Gastroesophageal sphincter (tissue), 4 donors: Measurements from ENCODE around the gene HSD17B1. TPM values are rescaled to one million over a fixed set of nuclear protein-coding genes. Genes with fewer than 3 reads are reported as not detected.

Experiments
- ATAC-seq: fragments of 150-250 bp; one replicate; pipeline ENCODE4 v1.9.1; 2016; ENCODE audit warnings: mild to moderate bottlenecking, moderate library complexity
- H3K27ac ChIP-seq, 4 donors: fragments of 200-600 bp; sonication (generic) in 3 of 4; 1 replicate in 3 of 4; 2 replicates in 1 of 4; pipeline ENCODE4 v1.5.1; 2016 to 2019
- H3K27me3 ChIP-seq: fragments of 200-600 bp; sonication (generic); one replicate; pipeline ENCODE4 v1.5.1; 2019
- H3K36me3 ChIP-seq, 2 donors: fragments of 200-600 bp; sonication (generic); one replicate each; pipeline ENCODE4 v1.5.1; 2019; ENCODE audit warnings: control low read depth in 1 of 2
- H3K4me1 ChIP-seq, 3 donors: fragments of 200-600 bp; sonication (generic); 1 replicate in 2 of 3; 2 replicates in 1 of 3; pipeline ENCODE4 v1.5.1; 2016 to 2019; ENCODE audit warnings: control low read depth in 2 of 3
- H3K4me3 ChIP-seq, 2 donors: fragments of 200-600 bp; sonication (generic); one replicate each; pipeline ENCODE4 v1.5.1; 2019; ENCODE audit warnings: mild to moderate bottlenecking in 1 of 2, moderate library complexity in 1 of 2
- H3K9me3 ChIP-seq, 3 donors: fragments of 200-600 bp; sonication (generic); one replicate each; pipeline ENCODE4 v1.5.1; 2017 to 2019; ENCODE audit warnings: control low read depth in 2 of 3
- EP300 ChIP-seq: sonication (generic); formaldehyde crosslinking; IDR thresholded peaks from one replicate; pipeline ENCODE4 v1.6.1; 2017; ENCODE audit warnings: antibody characterized with exemption, mild to moderate bottlenecking
- POLR2A ChIP-seq, 2 donors: fragments of 450-650 bp; IDR thresholded peaks; one replicate each; pipeline ENCODE4 v1.6.1; 2017; ENCODE audit warnings: antibody characterized with exemption in 2 of 2, mild to moderate bottlenecking in 2 of 2, moderate library complexity in 1 of 2
- POLR2AphosphoS5 ChIP-seq: sonication (generic); formaldehyde crosslinking; IDR thresholded peaks from one replicate; pipeline ENCODE4 v1.6.1; 2017; ENCODE audit warnings: antibody characterized with exemption
- WGBS, 2 donors: methylation state at CpG; one replicate each; pipeline ENCODE4 v1.1.5; 2018; ENCODE audit warnings: low coverage in 1 of 2; 5-methylcytosine and 5-hydroxymethylcytosine counted together
- total RNA-seq, 4 donors: library from RNA; depleted of rRNA; stranded (reverse); fragments of >200 nt; gene quantifications; one replicate each; pipeline ENCODE4 v1.1.0, GENCODE V29; 2016
- TF ChIP-seq, protein P1 (sequence below), 4 experiments: fragments of 200-600 bp in 2 of 4; fragments of 450-650 bp in 2 of 4; sonication (generic) in 1 of 4; IDR thresholded peaks; one replicate each; pipeline ENCODE4 v1.5.1; 2017 to 2019; ENCODE audit warnings: antibody characterized with exemption in 4 of 4, mild to moderate bottlenecking in 2 of 4, moderate library complexity in 2 of 4

HSD17B1 gene
- total RNA-seq, 4 donors from 2014 or later: 0.39 to 1.4 (median 0.69) TPM

- no peaks in the 10 kb centered on the region for H3K27me3 ChIP-seq
- H3K4me1 ChIP-seq: peaks cover 0 to 55% (median 13%) of the 10 kb centered on the region in 3 donors
- ATAC-seq: no peak
- WGBS, 2 donors: 33 to 48% methylated on average over 17 to 20 of the region's 26 CpGs
- H3K27ac ChIP-seq: peak overlapping the region; percentile 82 to 99 (median 95)
- TF ChIP-seq POLR2A (IDR thresholded peaks at IDR 0.05) (no peak), POLR2AphosphoS5 (no peak), EP300 (no peak)
- TF ChIP-seq, protein P1, sequence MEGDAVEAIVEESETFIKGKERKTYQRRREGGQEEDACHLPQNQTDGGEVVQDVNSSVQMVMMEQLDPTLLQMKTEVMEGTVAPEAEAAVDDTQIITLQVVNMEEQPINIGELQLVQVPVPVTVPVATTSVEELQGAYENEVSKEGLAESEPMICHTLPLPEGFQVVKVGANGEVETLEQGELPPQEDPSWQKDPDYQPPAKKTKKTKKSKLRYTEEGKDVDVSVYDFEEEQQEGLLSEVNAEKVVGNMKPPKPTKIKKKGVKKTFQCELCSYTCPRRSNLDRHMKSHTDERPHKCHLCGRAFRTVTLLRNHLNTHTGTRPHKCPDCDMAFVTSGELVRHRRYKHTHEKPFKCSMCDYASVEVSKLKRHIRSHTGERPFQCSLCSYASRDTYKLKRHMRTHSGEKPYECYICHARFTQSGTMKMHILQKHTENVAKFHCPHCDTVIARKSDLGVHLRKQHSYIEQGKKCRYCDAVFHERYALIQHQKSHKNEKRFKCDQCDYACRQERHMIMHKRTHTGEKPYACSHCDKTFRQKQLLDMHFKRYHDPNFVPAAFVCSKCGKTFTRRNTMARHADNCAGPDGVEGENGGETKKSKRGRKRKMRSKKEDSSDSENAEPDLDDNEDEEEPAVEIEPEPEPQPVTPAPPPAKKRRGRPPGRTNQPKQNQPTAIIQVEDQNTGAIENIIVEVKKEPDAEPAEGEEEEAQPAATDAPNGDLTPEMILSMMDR (IDR thresholded peaks at IDR 0.05): no peak
- no peaks in the 10 kb centered on the region for H3K9me3 ChIP-seq
- H3K36me3 ChIP-seq: peaks cover 0 to 24% of the 10 kb centered on the region in 2 donors
- H3K4me3 ChIP-seq: peak overlapping the region; percentile 29 to 83
These were observed 17.3 kb upstream of the HSD17B1 start for GRCh38 chr17:42535155-42536047.

GRCh38 chr17:42536048-42536371 lies 16.7 kb upstream of the HSD17B1 start, which contains the start of gene NAGLU:
Gene NAGLU, plus strand, starts transcription at chr17:42536241. Its CDS starts 32 bp downstream, at chr17:42536273.
- ATAC-seq: peak; percentile 95
- Histone ChIP-seq H3K36me3 (peaks cover 0 to 30% of the 10 kb centered on the region in 2 donors), H3K4me3 (peak within 1 kb of the TSS; percentile 29 to 83), H3K4me1 (peaks cover 0 to 49% (median 13%) of the 10 kb centered on the region in 3 donors), H3K27me3 (no peaks in the 10 kb centered on the region), H3K27ac (peak within 1 kb of the TSS; percentile 82 to 99 (median 95)), H3K9me3 (no peaks in the 10 kb centered on the region)
- no CpG with 5 or more reads among the region's 40 CpGs for WGBS, 2 donors
- TF ChIP-seq POLR2A (IDR thresholded peaks at IDR 0.05) (peak in 1 of 2 donors; percentile 56), POLR2AphosphoS5 (peak; percentile 84), EP300 (no peak)
- TF ChIP-seq, protein P1 (IDR thresholded peaks at IDR 0.05): peak in 1 of 4 experiments; percentile 2

- H3K4me3 ChIP-seq: peak overlapping the region; percentile 29 to 83
- peak overlapping the region; percentile 82 to 99 (median 95) for H3K27ac ChIP-seq
- peak; percentile 90 for ATAC-seq
- TF ChIP-seq EP300 (no peak), POLR2AphosphoS5 (peak; percentile 64), POLR2A (IDR thresholded peaks at IDR 0.05) (peak; percentile 4 to 68)
- TF ChIP-seq, protein P1 (IDR thresholded peaks at IDR 0.05): peak in 3 of 4 experiments; percentile 14 to 28 (median 23)
- no CpG with 5 or more reads among the region's 65 CpGs for WGBS, 2 donors
- H3K4me1 ChIP-seq: peaks cover 0 to 43% (median 10%) of the 10 kb centered on the region in 3 donors
- no peaks in the 10 kb centered on the region for H3K27me3 ChIP-seq
- peaks cover 0 to 35% of the 10 kb centered on the region in 2 donors for H3K36me3 ChIP-seq
- H3K9me3 ChIP-seq: no peaks in the 10 kb centered on the region
These were observed 16.2 kb upstream of the HSD17B1 start for GRCh38 chr17:42536372-42537155.

DNA sequence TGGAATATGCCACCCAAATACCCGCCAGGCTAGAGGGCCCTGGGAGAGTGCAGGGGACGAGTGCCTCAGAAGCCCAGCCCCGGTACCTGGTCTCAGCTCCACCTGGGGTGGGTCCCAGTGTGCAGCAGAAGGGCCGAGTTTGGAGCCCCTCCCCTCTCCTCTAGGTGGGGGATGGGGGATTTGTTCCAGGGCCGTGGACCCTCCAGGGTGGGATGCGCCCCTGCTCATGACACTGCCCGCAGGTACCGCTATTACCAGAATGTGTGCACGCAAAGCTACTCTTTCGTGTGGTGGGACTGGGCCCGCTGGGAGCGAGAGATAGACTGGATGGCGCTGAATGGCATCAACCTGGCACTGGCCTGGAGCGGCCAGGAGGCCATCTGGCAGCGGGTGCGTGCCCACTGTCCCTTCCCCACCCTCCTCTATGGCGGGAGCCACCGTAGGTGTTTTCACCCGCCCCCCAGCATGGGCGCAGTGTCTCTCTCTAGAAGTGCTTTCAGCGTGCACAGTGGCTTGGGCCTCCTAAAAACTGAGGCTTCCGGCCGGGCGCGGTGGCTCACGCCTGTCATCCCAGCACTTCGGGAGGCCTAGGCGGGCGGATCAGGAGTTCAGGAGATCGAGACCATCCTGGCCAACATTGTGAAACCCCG lies 15.4 kb upstream of the HSD17B1 start:
- Histone ChIP-seq H3K9me3 (no peaks in the 10 kb centered on the region), H3K27me3 (no peaks in the 10 kb centered on the region), H3K4me1 (peaks cover 0 to 39% (median 8%) of the 10 kb centered on the region in 3 donors), H3K36me3 (peaks cover 0 to 42% of the 10 kb centered on the region in 2 donors), H3K4me3 (peak overlapping the region; percentile 29 to 83), H3K27ac (peak overlapping the region; percentile 82 to 99 (median 95))
- no peak for ATAC-seq
- 87% methylated on average over 4 of the region's 31 CpGs; no CpG with 5 or more reads in 1 of the 2 donors for WGBS, 2 donors
- TF ChIP-seq, protein P1 (IDR thresholded peaks at IDR 0.05): no peak
- no peak for TF ChIP-seq POLR2AphosphoS5
- no peak for TF ChIP-seq EP300
- TF ChIP-seq POLR2A (IDR thresholded peaks at IDR 0.05): no peak
